BLaER1 (cell line): ENCODE data around the gene GIN1.

Source experiments
- H3K27ac ChIP-seq: shearing (Covaris generic); formaldehyde crosslinking; 2 replicates; pipeline ENCODE4 v1.8.1; 2022
- H3K27me3 ChIP-seq: shearing (Covaris generic); formaldehyde crosslinking; 2 replicates; pipeline ENCODE4 v1.8.1; 2022
- H3K36me3 ChIP-seq: shearing (Covaris generic); formaldehyde crosslinking; 2 replicates; pipeline ENCODE4 v1.8.1; 2022
- H3K4me1 ChIP-seq: shearing (Covaris generic); formaldehyde crosslinking; 2 replicates; pipeline ENCODE4 v1.8.1; 2022
- H3K4me2 ChIP-seq: shearing (Covaris generic); formaldehyde crosslinking; 2 replicates; pipeline ENCODE4 v1.8.1; 2022
- H3K4me3 ChIP-seq: shearing (Covaris generic); formaldehyde crosslinking; 2 replicates; pipeline ENCODE4 v1.8.1; 2022
- H3K9ac ChIP-seq: shearing (Covaris generic); formaldehyde crosslinking; 2 replicates; pipeline ENCODE4 v1.8.1; 2022
- H3K9me3 ChIP-seq: shearing (Covaris generic); formaldehyde crosslinking; 2 replicates; pipeline ENCODE4 v1.8.1; 2022
- H4K20me1 ChIP-seq: shearing (Covaris generic); formaldehyde crosslinking; 2 replicates; pipeline ENCODE4 v1.8.1; 2022
- Cebpa-rat ChIP-seq: shearing (Covaris generic); IDR thresholded peaks from 2 replicates; pipeline ENCODE4 v1.8.1; 2022

GIN1 gene

DNA sequence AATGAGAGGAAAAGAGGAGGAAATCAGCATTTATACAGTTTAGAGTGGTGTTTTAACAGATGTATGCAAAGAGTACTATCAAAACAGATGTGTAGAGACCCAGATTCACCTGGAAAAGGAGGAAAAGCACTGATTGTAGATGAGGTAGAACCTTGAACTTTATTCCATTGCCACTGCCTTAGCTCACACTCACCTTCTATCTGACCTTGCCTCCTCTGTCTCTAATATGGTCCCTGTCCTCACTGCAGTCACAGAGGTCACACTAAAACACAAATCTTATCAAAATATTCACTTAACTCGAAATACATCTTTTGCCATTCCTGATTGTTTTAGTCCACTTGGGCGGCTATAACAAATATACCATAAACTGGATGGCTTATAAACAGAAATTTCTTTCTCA, 7.0 kb downstream of the GIN1 start:
- no peak overlapping the region for H3K9ac ChIP-seq
- no peak overlapping the region for H3K27ac ChIP-seq
- no peaks in the 10 kb centered on the region for H3K36me3 ChIP-seq
- H3K9me3 ChIP-seq = peaks cover 7% of the 10 kb centered on the region; the same call in 1 of the 2 replicates
- H3K27me3 ChIP-seq = no peaks in the 10 kb centered on the region
- H3K4me3 ChIP-seq = no peak overlapping the region
- H4K20me1 ChIP-seq = no peaks in the 10 kb centered on the region
- peaks cover 47% of the 10 kb centered on the region for H3K4me1 ChIP-seq
- H3K4me2 ChIP-seq = no peak overlapping the region; the same call in 1 of the 2 replicates
- TF ChIP-seq Cebpa-rat = no peak

- H3K4me1 ChIP-seq = peaks cover 42% of the 10 kb centered on the region
- no peak for TF ChIP-seq Cebpa-rat
- no peak overlapping the region for H3K9ac ChIP-seq
- no peak overlapping the region for H3K4me3 ChIP-seq
- 0 out of 2 replicates have a peak, but pooled peaks cover 4% of the 10 kb centered on the region for H3K36me3 ChIP-seq
- peak overlapping the region; percentile 64 for H3K4me2 ChIP-seq
- H4K20me1 ChIP-seq = no peaks in the 10 kb centered on the region
- peak overlapping the region; percentile 67 for H3K27ac ChIP-seq
- H3K27me3 ChIP-seq = no peaks in the 10 kb centered on the region
- H3K9me3 ChIP-seq = peaks cover 7% of the 10 kb centered on the region; the same call in 1 of the 2 replicates
These were observed 8.5 kb downstream of the GIN1 start for GRCh38 chr5:103111468-103111867.

DNA sequence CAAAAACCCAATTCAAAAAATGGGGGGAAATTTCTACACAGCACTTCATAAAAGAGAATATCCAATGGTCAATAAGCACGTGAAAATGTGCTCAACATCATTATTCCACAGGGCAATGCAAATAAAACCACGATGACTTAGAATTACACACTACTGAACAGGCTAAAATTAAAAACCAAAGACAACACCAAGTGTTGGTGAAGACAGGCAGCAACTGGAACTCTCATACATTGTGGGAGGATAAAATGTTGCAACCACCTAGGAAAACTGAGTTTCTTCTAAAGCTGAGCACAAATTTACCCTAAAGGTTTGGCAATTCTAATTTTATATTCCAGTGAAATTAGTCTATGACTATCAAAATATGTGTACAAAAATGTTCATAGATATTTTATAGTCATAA, 9.5 kb downstream of the GIN1 start:
- TF ChIP-seq Cebpa-rat = no peak
- Histone ChIP-seq H3K4me2 (no peak overlapping the region), H3K9ac (no peak overlapping the region), H3K36me3 (0 out of 2 replicates have a peak, but pooled peaks cover 4% of the 10 kb centered on the region), H3K9me3 (peaks cover 7% of the 10 kb centered on the region; the same call in 1 of the 2 replicates), H3K4me3 (no peak overlapping the region), H3K27ac (no peak overlapping the region), H3K27me3 (no peaks in the 10 kb centered on the region), H3K4me1 (peaks cover 42% of the 10 kb centered on the region), H4K20me1 (no peaks in the 10 kb centered on the region)

- H3K9ac ChIP-seq = no peak overlapping the region
- H3K36me3 ChIP-seq = peaks cover 8% of the 10 kb centered on the region; the same call in 1 of the 2 replicates
- peaks cover 7% of the 10 kb centered on the region; the same call in 1 of the 2 replicates for H3K9me3 ChIP-seq
- no peaks in the 10 kb centered on the region for H3K27me3 ChIP-seq
- H3K4me1 ChIP-seq = peaks cover 32% of the 10 kb centered on the region
- no peak overlapping the region for H3K4me2 ChIP-seq
- no peak overlapping the region for H3K27ac ChIP-seq
- no peak overlapping the region for H3K4me3 ChIP-seq
- H4K20me1 ChIP-seq = no peaks in the 10 kb centered on the region
- no peak for TF ChIP-seq Cebpa-rat
These were observed 10.7 kb downstream of the GIN1 start for GRCh38 chr5:103109277-103109676.

DNA sequence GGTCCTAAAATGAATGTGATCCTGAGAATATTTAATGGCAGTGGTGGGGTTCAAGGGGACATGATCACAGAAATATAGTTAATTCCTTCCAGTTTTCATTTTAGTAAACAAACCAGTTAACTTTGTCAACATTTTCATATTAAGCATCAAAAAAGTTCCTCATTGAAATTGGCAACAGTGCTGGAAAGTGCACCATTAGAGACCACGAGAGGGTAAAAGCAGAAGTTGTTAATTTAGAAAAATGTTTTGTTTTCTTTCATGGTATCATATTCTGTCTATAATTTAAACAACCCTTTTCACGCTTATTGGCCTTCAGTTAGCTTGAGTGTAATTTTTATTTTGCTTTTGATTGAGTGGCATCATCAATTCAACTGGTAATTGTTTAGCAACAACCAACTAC, 11.9 kb downstream of the GIN1 start:
- peaks cover 7% of the 10 kb centered on the region; the same call in 1 of the 2 replicates for H3K9me3 ChIP-seq
- no peak for TF ChIP-seq Cebpa-rat
- H3K27me3 ChIP-seq = no peaks in the 10 kb centered on the region
- H3K27ac ChIP-seq = no peak overlapping the region
- no peak overlapping the region for H3K4me2 ChIP-seq
- H3K36me3 ChIP-seq = peaks cover 18% of the 10 kb centered on the region
- no peak overlapping the region for H3K9ac ChIP-seq
- no peak overlapping the region for H3K4me3 ChIP-seq
- H3K4me1 ChIP-seq = peaks cover 27% of the 10 kb centered on the region
- H4K20me1 ChIP-seq = no peaks in the 10 kb centered on the region

GRCh38 chr5:103102234-103102633, 17.7 kb downstream of the GIN1 start:
- H3K9me3 ChIP-seq = no peaks in the 10 kb centered on the region
- no peaks in the 10 kb centered on the region for H3K27me3 ChIP-seq
- no peaks in the 10 kb centered on the region for H3K4me1 ChIP-seq
- no peak for TF ChIP-seq Cebpa-rat
- H3K36me3 ChIP-seq = peaks cover 22% of the 10 kb centered on the region
- H3K27ac ChIP-seq = no peak overlapping the region
- no peak overlapping the region for H3K4me3 ChIP-seq
- H4K20me1 ChIP-seq = no peaks in the 10 kb centered on the region
- no peak overlapping the region for H3K9ac ChIP-seq
- no peak overlapping the region for H3K4me2 ChIP-seq

- Histone ChIP-seq H3K4me3 (no peak overlapping the region), H3K9me3 (no peaks in the 10 kb centered on the region), H3K9ac (no peak overlapping the region), H3K4me2 (no peak overlapping the region), H4K20me1 (no peaks in the 10 kb centered on the region), H3K27me3 (no peaks in the 10 kb centered on the region), H3K27ac (no peak overlapping the region), H3K36me3 (peaks cover 21% of the 10 kb centered on the region), H3K4me1 (no peaks in the 10 kb centered on the region)
- no peak for TF ChIP-seq Cebpa-rat
These were observed 18.7 kb downstream of the GIN1 start for GRCh38 chr5:103101079-103101750.

GRCh38 chr5:103098993-103099392, 20.9 kb downstream of the GIN1 start:
- Histone ChIP-seq H3K9me3 (no peaks in the 10 kb centered on the region), H3K27ac (no peak overlapping the region), H4K20me1 (no peaks in the 10 kb centered on the region), H3K4me2 (no peak overlapping the region), H3K4me1 (no peaks in the 10 kb centered on the region), H3K36me3 (peaks cover 24% of the 10 kb centered on the region), H3K27me3 (no peaks in the 10 kb centered on the region), H3K4me3 (no peak overlapping the region), H3K9ac (no peak overlapping the region)
- no peak for TF ChIP-seq Cebpa-rat

GRCh38 chr5:103094737-103095136, 25.2 kb downstream of the GIN1 start:
- Histone ChIP-seq H3K4me2 (no peak overlapping the region), H3K27ac (no peak overlapping the region), H4K20me1 (no peaks in the 10 kb centered on the region), H3K9me3 (no peaks in the 10 kb centered on the region), H3K4me1 (no peaks in the 10 kb centered on the region), H3K27me3 (no peaks in the 10 kb centered on the region), H3K9ac (no peak overlapping the region), H3K36me3 (peaks cover 27% of the 10 kb centered on the region), H3K4me3 (no peak overlapping the region)
- no peak for TF ChIP-seq Cebpa-rat

DNA sequence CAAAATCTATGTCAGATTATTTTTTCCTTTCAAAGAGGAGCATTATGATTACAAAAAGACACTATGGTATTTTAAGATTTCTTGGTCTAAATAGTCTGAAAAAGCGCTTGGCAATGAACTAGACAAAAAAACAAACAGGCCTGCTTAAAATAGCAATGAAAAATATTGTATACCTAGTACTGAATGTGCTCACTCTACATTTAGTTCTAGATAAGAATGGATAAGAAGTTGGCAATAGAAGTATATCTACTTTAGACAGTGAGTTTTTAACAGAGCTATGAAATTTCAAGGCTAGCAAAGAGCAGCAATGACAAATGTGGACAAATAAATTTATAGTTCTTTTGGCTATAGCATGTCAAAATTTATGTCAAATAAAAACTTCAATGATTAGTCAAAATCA, 26.2 kb downstream of the GIN1 start:
- no peaks in the 10 kb centered on the region for H3K4me1 ChIP-seq

More for the DNA sequence above, 26.2 kb downstream of the GIN1 start:
- H3K9me3 ChIP-seq = no peaks in the 10 kb centered on the region
- no peaks in the 10 kb centered on the region for H3K27me3 ChIP-seq
- no peak overlapping the region for H3K27ac ChIP-seq
- no peak overlapping the region for H3K4me2 ChIP-seq
- peaks cover 27% of the 10 kb centered on the region for H3K36me3 ChIP-seq
- no peak overlapping the region for H3K4me3 ChIP-seq
- H4K20me1 ChIP-seq = no peaks in the 10 kb centered on the region
- TF ChIP-seq Cebpa-rat = no peak
- H3K9ac ChIP-seq = no peak overlapping the region
